Chondrocyte (in vitro differentiated cells): ENCODE data around the gene CTIF. TPM values are rescaled to one million over a fixed set of nuclear protein-coding genes. Genes with fewer than 3 reads are reported as not detected.

ENCODE experiments used
- DNase-seq: peaks from one replicate; pipeline ENCODE4 v3.0.0; 2021; ENCODE audit warnings: mixed read lengths, low spot score
- H3K27ac Mint-ChIP-seq: one replicate; pipeline ENCODE4 v1.8.0; 2021; ENCODE audit warnings: mild to moderate bottlenecking, moderate library complexity, mixed read lengths; ENCODE audit not compliant: unreplicated experiment
- H3K27me3 Mint-ChIP-seq: 2 replicates; pipeline ENCODE4 v1.8.0; 2021; ENCODE audit warnings: low read depth, mixed read lengths
- H3K36me3 Mint-ChIP-seq: 2 replicates; pipeline ENCODE4 v1.8.0; 2021; ENCODE audit warnings: low read depth, mixed read lengths
- H3K4me1 Mint-ChIP-seq: 2 replicates; pipeline ENCODE4 v1.8.0; 2021; ENCODE audit warnings: low read depth, mild to moderate bottlenecking, mixed read lengths
- H3K4me3 Mint-ChIP-seq: one replicate; pipeline ENCODE4 v1.8.0; 2021; ENCODE audit warnings: mild to moderate bottlenecking, moderate library complexity, mixed read lengths; ENCODE audit not compliant: unreplicated experiment
- H3K9me3 Mint-ChIP-seq: 2 replicates; pipeline ENCODE4 v1.8.0; 2021; ENCODE audit warnings: low read depth, mixed read lengths
- CTCF ChIP-seq: fragments of 200-600 bp; sonication (generic); IDR thresholded peaks from 2 replicates; pipeline ENCODE4 v1.5.0; 2021; ENCODE audit warnings: antibody characterized with exemption, mild to moderate bottlenecking, moderate library complexity
- total RNA-seq: library from RNA; stranded (reverse); gene quantifications from 3 replicates; pipeline ENCODE4 v1.2.1, GENCODE V29; 2021

CTIF gene
- total RNA-seq, 1 donor from 2014 or later, result 184 TPM

GRCh38 chr18:48678237-48679115 is 139.6 kb downstream of the CTIF start:
- no peak overlapping the region for H3K4me3 Mint-ChIP-seq
- peak; percentile 60 for DNase-seq
- H3K27me3 Mint-ChIP-seq, result no peaks in the 10 kb centered on the region
- peak overlapping the region; percentile 51 for H3K27ac Mint-ChIP-seq
- peaks cover 54% of the 10 kb centered on the region for H3K4me1 Mint-ChIP-seq
- no peaks in the 10 kb centered on the region for H3K9me3 Mint-ChIP-seq
- H3K36me3 Mint-ChIP-seq, result peaks cover 7% of the 10 kb centered on the region
- TF ChIP-seq CTCF, result no peak

DNA sequence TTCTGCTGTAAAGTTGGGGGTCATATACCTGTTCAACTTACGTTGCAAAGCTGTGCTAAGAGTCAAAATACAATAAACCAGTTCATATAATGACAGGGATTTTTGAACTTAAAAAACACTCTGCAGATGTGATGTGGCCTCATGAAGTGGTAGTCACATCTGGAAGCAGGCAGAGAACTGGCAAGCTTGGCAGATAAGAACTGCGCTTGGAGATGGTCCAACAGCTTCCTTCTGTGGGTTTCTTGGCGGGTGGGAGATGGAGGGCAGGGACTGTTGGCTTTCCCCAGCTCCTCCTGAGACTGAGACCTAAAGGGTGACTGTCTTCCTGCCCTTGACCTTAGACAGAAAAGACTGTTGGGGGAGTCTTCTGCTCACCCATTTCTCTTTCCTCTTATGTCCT is 140.4 kb downstream of the CTIF start:
- no peak for DNase-seq
- H3K36me3 Mint-ChIP-seq, result peaks cover 7% of the 10 kb centered on the region
- H3K9me3 Mint-ChIP-seq, result no peaks in the 10 kb centered on the region
- peaks cover 59% of the 10 kb centered on the region for H3K4me1 Mint-ChIP-seq
- H3K27ac Mint-ChIP-seq, result peak overlapping the region; percentile 5
- no peaks in the 10 kb centered on the region for H3K27me3 Mint-ChIP-seq
- H3K4me3 Mint-ChIP-seq, result no peak overlapping the region
- no peak for TF ChIP-seq CTCF

DNA sequence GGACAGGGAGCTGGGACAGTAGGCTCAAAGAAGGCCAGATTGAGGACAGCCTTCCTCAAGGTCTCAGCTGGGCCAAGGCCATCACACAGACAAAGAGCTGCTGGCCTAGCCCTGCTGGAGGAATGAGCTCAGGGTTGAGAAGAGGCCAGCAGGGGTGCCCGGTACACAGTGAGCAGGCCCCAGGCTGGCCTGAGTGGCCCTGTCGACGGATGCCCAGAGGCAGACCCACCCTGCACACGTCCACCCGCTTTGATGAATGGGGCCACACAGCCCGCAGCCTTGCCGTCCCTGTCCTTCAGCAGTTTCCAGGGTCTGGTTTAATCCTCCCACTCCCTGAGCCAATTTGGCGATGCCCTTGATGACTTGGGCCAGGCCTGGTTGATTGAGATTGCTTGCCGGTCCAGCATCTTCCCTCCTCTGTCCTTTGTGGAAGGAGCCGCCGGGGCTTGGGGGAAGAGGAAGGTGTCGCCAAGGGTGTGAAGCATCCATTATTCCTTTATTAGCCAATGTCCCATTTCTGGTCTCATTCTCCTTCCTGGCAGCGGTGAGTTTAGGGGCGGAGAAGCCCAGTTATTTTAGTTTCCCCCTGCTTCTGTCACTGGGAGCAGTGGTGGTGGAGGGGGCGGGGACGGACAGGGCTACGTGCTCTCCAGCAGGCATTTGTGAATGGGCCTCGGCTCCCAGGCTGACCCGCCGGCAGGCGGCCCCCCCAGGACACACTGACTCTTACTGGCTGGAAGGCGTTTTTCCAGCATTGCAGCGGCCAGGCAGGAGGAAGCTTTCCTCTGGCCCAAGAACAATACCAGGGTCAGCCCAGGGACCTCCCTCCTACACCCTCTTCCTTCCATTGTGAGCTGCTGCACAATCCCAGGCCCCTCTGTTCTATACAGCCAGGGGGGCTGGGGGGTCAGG is 141.8 kb downstream of the CTIF start:
- Mint-ChIP-seq H3K27me3 (no peaks in the 10 kb centered on the region), H3K4me1 (peaks cover 61% of the 10 kb centered on the region), H3K27ac (no peak overlapping the region), H3K9me3 (no peaks in the 10 kb centered on the region), H3K36me3 (peaks cover 7% of the 10 kb centered on the region), H3K4me3 (no peak overlapping the region)
- peak; percentile 79 for DNase-seq
- no peak for TF ChIP-seq CTCF

GRCh38 chr18:48682768-48683167 is 143.9 kb downstream of the CTIF start:
- no peaks in the 10 kb centered on the region for H3K9me3 Mint-ChIP-seq
- peaks cover 59% of the 10 kb centered on the region for H3K4me1 Mint-ChIP-seq
- DNase-seq, result peak; percentile 75
- no peak overlapping the region for H3K27ac Mint-ChIP-seq
- no peaks in the 10 kb centered on the region for H3K27me3 Mint-ChIP-seq
- no peak overlapping the region for H3K4me3 Mint-ChIP-seq
- H3K36me3 Mint-ChIP-seq, result peaks cover 16% of the 10 kb centered on the region
- no peak for TF ChIP-seq CTCF

- Mint-ChIP-seq H3K4me3 (no peak overlapping the region), H3K36me3 (peaks cover 17% of the 10 kb centered on the region), H3K27ac (peak overlapping the region; percentile 70), H3K27me3 (no peaks in the 10 kb centered on the region), H3K9me3 (no peaks in the 10 kb centered on the region), H3K4me1 (peaks cover 56% of the 10 kb centered on the region)
- peak; percentile 56 for DNase-seq
- TF ChIP-seq CTCF, result no peak
Measured at GRCh38 chr18:48683197-48683596, 144.4 kb downstream of the CTIF start.
